ENCODE data around the gene LTBP1. TPM values are rescaled to one million over a fixed set of nuclear protein-coding genes. Genes with fewer than 3 reads are reported as not detected.

LTBP1 gene
- total and polyA plus RNA-seq, 2 experiments from 2014 or later, result 15.7 to 49.8 TPM

DNA sequence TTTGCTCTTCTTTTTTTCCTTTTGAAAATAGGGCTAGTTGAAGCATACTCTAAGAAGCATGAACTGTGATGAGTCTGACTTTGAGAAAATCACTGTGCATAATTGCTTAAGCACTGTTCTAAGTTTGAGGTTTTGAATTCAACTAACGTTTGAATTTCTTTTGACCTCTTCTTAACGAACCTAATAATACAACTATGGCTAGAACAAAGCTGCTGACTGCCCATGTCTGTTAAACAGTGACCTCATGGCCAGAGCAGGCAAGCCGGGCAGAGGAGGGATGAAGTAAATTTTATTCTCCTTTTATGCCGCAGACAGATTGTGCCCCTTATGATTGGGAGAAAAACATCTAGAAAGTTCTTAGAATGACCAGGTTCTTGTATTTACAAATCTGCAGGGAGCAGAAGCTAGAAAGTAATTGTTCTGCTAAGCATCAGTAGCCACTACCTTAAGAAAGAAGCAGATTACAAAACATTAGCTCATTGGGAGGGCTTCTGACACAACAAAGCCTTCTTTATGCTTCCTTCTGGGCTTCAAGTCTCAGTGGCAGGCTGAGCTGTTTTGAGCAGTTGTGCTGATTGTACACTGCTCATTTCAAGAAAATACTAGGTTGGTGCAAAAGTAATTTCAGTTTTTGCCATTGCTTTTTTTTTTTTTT lies 431.9 kb downstream of the LTBP1 start:
- peak; percentile 73 for ATAC-seq
- TF ChIP-seq EZH2phosphoT487 (IDR thresholded peaks at IDR 0.05; ENCODE audit: unreplicated experiment), result no peak
- no peak for TF ChIP-seq NANOG (IDR thresholded peaks at IDR 0.05; ENCODE audit: borderline replicate concordance)
- TF ChIP-seq, protein P1, sequence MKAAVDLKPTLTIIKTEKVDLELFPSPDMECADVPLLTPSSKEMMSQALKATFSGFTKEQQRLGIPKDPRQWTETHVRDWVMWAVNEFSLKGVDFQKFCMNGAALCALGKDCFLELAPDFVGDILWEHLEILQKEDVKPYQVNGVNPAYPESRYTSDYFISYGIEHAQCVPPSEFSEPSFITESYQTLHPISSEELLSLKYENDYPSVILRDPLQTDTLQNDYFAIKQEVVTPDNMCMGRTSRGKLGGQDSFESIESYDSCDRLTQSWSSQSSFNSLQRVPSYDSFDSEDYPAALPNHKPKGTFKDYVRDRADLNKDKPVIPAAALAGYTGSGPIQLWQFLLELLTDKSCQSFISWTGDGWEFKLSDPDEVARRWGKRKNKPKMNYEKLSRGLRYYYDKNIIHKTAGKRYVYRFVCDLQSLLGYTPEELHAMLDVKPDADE (IDR thresholded peaks at IDR 0.05), result no peak
- TF ChIP-seq POLR2AphosphoS5 (IDR thresholded peaks at IDR 0.05; ENCODE audit: low read depth), result no peak
- TF ChIP-seq ZNF331 (CRISPR knock-in tag; IDR thresholded peaks at IDR 0.05; ENCODE audit: low read depth), result no peak
- TF ChIP-seq, protein P2, sequence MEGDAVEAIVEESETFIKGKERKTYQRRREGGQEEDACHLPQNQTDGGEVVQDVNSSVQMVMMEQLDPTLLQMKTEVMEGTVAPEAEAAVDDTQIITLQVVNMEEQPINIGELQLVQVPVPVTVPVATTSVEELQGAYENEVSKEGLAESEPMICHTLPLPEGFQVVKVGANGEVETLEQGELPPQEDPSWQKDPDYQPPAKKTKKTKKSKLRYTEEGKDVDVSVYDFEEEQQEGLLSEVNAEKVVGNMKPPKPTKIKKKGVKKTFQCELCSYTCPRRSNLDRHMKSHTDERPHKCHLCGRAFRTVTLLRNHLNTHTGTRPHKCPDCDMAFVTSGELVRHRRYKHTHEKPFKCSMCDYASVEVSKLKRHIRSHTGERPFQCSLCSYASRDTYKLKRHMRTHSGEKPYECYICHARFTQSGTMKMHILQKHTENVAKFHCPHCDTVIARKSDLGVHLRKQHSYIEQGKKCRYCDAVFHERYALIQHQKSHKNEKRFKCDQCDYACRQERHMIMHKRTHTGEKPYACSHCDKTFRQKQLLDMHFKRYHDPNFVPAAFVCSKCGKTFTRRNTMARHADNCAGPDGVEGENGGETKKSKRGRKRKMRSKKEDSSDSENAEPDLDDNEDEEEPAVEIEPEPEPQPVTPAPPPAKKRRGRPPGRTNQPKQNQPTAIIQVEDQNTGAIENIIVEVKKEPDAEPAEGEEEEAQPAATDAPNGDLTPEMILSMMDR (conservative IDR thresholded peaks at IDR 0.05; ENCODE audit: low read depth in 2 of 2), result no peak
- Histone ChIP-seq H3K9me2 (ENCODE audit: insufficient read depth) (no peaks in the 10 kb centered on the region), H3K4me2 (no peak overlapping the region), H3K27ac (ENCODE audit: low read depth) (no peak overlapping the region), H3K27me3 (ENCODE audit: insufficient read depth) (no peaks in the 10 kb centered on the region), H3K79me2 (replicated peaks; ENCODE audit: insufficient read depth) (no peaks in the 10 kb centered on the region), H3K4me1 (ENCODE audit: insufficient read depth) (peaks cover 7% of the 10 kb centered on the region; the same call in 1 of the 2 replicates), H3F3A (replicated peaks; ENCODE audit: low read depth) (no peaks in the 10 kb centered on the region), H3K36me3 (ENCODE audit: insufficient read depth) (no peaks in the 10 kb centered on the region), H3K4me3 (no peak overlapping the region), H4K20me1 (replicated peaks; ENCODE audit: insufficient read depth) (no peaks in the 10 kb centered on the region), H2AFZ (no peak overlapping the region; the same call in 1 of the 2 replicates)
- Mint-ChIP-seq H3K36me3 (ENCODE audit: low read depth) (no peaks in the 10 kb centered on the region; the same call in 2 of the 3 replicates), H3K27ac (peak overlapping the region; percentile 76; the same call in 1 of the 2 replicates), H3K4me1 (peaks cover 18% of the 10 kb centered on the region), H3K4me3 (no peak overlapping the region), H3K9me3 (no peaks in the 10 kb centered on the region; the same call in 1 of the 3 replicates), H3K27me3 (ENCODE audit: insufficient read depth, low read depth, poor library complexity) (peaks cover 2% of the 10 kb centered on the region)
- DNase-seq (ENCODE audit: low spot score), result peak; percentile 24

- Histone ChIP-seq H4K20me1 (replicated peaks; ENCODE audit: insufficient read depth) (no peaks in the 10 kb centered on the region), H3K4me3 (no peak overlapping the region), H3K9me2 (ENCODE audit: insufficient read depth) (no peaks in the 10 kb centered on the region), H3K4me2 (no peak overlapping the region), H3K27me3 (ENCODE audit: insufficient read depth) (no peaks in the 10 kb centered on the region), H3K36me3 (ENCODE audit: insufficient read depth) (no peaks in the 10 kb centered on the region), H2AFZ (no peak overlapping the region), H3K27ac (ENCODE audit: low read depth) (no peak overlapping the region), H3K4me1 (ENCODE audit: insufficient read depth) (peaks cover 12% of the 10 kb centered on the region; the same call in 1 of the 2 replicates), H3F3A (replicated peaks; ENCODE audit: low read depth) (no peaks in the 10 kb centered on the region), H3K79me2 (replicated peaks; ENCODE audit: insufficient read depth) (no peaks in the 10 kb centered on the region)
- Mint-ChIP-seq H3K4me1 (peaks cover 23% of the 10 kb centered on the region), H3K36me3 (ENCODE audit: low read depth) (no peaks in the 10 kb centered on the region; the same call in 2 of the 3 replicates), H3K4me3 (no peak overlapping the region), H3K9me3 (no peaks in the 10 kb centered on the region; the same call in 1 of the 3 replicates), H3K27me3 (ENCODE audit: insufficient read depth, low read depth, poor library complexity) (peaks cover 2% of the 10 kb centered on the region), H3K27ac (no peak overlapping the region)
- ATAC-seq (peak; percentile 35; the same call in 1 of the 3 replicates), DNase-seq (ENCODE audit: low spot score) (peak; percentile 73)
- TF ChIP-seq EZH2 (IDR thresholded peaks at IDR 0.05; ENCODE audit: low read depth, unreplicated experiment) (no peak), NANOG (IDR thresholded peaks at IDR 0.05; ENCODE audit: borderline replicate concordance) (no peak), POLR2AphosphoS5 (IDR thresholded peaks at IDR 0.05; ENCODE audit: low read depth) (no peak), ZNF331 (CRISPR knock-in tag; IDR thresholded peaks at IDR 0.05; ENCODE audit: low read depth) (no peak), EZH2phosphoT487 (IDR thresholded peaks at IDR 0.05; ENCODE audit: unreplicated experiment) (no peak)
- TF ChIP-seq, protein P3, sequence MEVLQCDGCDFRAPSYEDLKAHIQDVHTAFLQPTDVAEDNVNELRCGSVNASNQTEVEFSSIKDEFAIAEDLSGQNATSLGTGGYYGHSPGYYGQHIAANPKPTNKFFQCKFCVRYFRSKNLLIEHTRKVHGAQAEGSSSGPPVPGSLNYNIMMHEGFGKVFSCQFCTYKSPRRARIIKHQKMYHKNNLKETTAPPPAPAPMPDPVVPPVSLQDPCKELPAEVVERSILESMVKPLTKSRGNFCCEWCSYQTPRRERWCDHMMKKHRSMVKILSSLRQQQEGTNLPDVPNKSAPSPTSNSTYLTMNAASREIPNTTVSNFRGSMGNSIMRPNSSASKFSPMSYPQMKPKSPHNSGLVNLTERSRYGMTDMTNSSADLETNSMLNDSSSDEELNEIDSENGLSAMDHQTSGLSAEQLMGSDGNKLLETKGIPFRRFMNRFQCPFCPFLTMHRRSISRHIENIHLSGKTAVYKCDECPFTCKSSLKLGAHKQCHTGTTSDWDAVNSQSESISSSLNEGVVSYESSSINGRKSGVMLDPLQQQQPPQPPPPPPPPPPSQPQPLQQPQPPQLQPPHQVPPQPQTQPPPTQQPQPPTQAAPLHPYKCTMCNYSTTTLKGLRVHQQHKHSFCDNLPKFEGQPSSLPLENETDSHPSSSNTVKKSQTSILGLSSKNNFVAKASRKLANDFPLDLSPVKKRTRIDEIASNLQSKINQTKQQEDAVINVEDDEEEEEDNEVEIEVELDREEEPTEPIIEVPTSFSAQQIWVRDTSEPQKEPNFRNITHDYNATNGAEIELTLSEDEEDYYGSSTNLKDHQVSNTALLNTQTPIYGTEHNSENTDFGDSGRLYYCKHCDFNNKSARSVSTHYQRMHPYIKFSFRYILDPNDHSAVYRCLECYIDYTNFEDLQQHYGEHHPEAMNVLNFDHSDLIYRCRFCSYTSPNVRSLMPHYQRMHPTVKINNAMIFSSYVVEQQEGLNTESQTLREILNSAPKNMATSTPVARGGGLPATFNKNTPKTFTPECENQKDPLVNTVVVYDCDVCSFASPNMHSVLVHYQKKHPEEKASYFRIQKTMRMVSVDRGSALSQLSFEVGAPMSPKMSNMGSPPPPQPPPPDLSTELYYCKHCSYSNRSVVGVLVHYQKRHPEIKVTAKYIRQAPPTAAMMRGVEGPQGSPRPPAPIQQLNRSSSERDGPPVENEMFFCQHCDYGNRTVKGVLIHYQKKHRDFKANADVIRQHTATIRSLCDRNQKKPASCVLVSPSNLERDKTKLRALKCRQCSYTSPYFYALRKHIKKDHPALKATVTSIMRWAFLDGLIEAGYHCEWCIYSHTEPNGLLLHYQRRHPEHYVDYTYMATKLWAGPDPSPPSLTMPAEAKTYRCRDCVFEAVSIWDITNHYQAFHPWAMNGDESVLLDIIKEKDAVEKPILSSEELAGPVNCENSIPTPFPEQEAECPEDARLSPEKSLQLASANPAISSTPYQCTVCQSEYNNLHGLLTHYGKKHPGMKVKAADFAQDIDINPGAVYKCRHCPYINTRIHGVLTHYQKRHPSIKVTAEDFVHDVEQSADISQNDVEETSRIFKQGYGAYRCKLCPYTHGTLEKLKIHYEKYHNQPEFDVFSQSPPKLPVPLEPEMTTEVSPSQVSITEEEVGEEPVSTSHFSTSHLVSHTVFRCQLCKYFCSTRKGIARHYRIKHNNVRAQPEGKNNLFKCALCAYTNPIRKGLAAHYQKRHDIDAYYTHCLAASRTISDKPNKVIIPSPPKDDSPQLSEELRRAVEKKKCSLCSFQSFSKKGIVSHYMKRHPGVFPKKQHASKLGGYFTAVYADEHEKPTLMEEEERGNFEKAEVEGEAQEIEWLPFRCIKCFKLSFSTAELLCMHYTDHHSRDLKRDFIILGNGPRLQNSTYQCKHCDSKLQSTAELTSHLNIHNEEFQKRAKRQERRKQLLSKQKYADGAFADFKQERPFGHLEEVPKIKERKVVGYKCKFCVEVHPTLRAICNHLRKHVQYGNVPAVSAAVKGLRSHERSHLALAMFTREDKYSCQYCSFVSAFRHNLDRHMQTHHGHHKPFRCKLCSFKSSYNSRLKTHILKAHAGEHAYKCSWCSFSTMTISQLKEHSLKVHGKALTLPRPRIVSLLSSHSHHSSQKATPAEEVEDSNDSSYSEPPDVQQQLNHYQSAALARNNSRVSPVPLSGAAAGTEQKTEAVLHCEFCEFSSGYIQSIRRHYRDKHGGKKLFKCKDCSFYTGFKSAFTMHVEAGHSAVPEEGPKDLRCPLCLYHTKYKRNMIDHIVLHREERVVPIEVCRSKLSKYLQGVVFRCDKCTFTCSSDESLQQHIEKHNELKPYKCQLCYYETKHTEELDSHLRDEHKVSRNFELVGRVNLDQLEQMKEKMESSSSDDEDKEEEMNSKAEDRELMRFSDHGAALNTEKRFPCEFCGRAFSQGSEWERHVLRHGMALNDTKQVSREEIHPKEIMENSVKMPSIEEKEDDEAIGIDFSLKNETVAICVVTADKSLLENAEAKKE (CRISPR knock-in tag; IDR thresholded peaks at IDR 0.05), result no peak
- TF ChIP-seq, protein P1 (IDR thresholded peaks at IDR 0.05), result no peak
These were observed 433.4 kb downstream of the LTBP1 start for GRCh38 chr2:33380001-33380609.

All from GM23338 (cell line).